Neutrophil (primary cell): ENCODE data around the gene TP73.

Experiments
- H3K27ac ChIP-seq: fragments of 200-600 bp; sonication (generic); 2 replicates; pipeline ENCODE4 v1.5.1; 2016; ENCODE audit warnings: mild to moderate bottlenecking, moderate library complexity
- H3K27me3 ChIP-seq: fragments of 200-600 bp; sonication (generic); 2 replicates; pipeline ENCODE4 v1.6.0; 2016; ENCODE audit warnings: mild to moderate bottlenecking
- H3K36me3 ChIP-seq: fragments of 200-600 bp; sonication (generic); 2 replicates; pipeline ENCODE4 v1.5.1; 2017
- H3K4me1 ChIP-seq, 2 experiments: fragments of 200-600 bp in 1 of 2; sonication (generic) in 1 of 2; 1 replicate in 1 of 2; 2 replicates in 1 of 2; pipeline versions ENCODE4 v1.5.1 to v1.6.1; 2013 to 2016; ENCODE audit warnings: low read depth in 1 of 2, low read length in 1 of 2, mild to moderate bottlenecking in 1 of 2, moderate library complexity in 1 of 2; ENCODE audit not compliant: control insufficient read depth in 1 of 2, insufficient read depth in 1 of 2
- H3K4me3 ChIP-seq, 2 experiments: fragments of 200-600 bp in 1 of 2; sonication (generic) in 1 of 2; 1 replicate in 1 of 2; 2 replicates in 1 of 2; pipeline ENCODE4 v1.5.1; 2013 to 2016; ENCODE audit warnings: low read depth in 1 of 2, low read length in 1 of 2, mild to moderate bottlenecking in 1 of 2, moderate library complexity in 1 of 2
- H3K9me3 ChIP-seq: fragments of 200-600 bp; sonication (generic); 2 replicates; pipeline ENCODE4 v1.5.1; 2016
- CTCF ChIP-seq: fragments of 200-600 bp; sonication (generic); IDR thresholded peaks from 2 replicates; pipeline ENCODE4 v1.5.1; 2016; ENCODE audit warnings: antibody characterized with exemption

Gene TP73

GRCh38 chr1:3732434-3733093, 80.2 kb downstream of the TP73 start:
- Histone ChIP-seq H3K27me3 (peaks cover 38% of the 10 kb centered on the region), H3K9me3 (no peaks in the 10 kb centered on the region), H3K4me1 (no peaks in the 10 kb centered on the region), H3K27ac (no peak overlapping the region), H3K36me3 (peaks cover 10% of the 10 kb centered on the region), H3K4me3 (no peak overlapping the region)
- no peak for TF ChIP-seq CTCF

- peaks cover 33% of the 10 kb centered on the region for H3K27me3 ChIP-seq
- no peaks in the 10 kb centered on the region for H3K4me1 ChIP-seq
- peaks cover 14% of the 10 kb centered on the region for H3K36me3 ChIP-seq
- H3K4me3 ChIP-seq: no peak overlapping the region
- H3K9me3 ChIP-seq: no peaks in the 10 kb centered on the region
- H3K27ac ChIP-seq: no peak overlapping the region
- TF ChIP-seq CTCF: no peak
Observed at GRCh38 chr1:3733094-3733882, 81.0 kb downstream of the TP73 start.

- Histone ChIP-seq H3K4me1 (no peaks in the 10 kb centered on the region), H3K9me3 (no peaks in the 10 kb centered on the region), H3K27ac (no peak overlapping the region), H3K36me3 (peaks cover 22% of the 10 kb centered on the region), H3K4me3 (no peak overlapping the region), H3K27me3 (peaks cover 33% of the 10 kb centered on the region)
- TF ChIP-seq CTCF: no peak
Observed at GRCh38 chr1:3733883-3734589, 81.7 kb downstream of the TP73 start.

- Histone ChIP-seq H3K4me3 (no peak overlapping the region), H3K27me3 (peaks cover 33% of the 10 kb centered on the region), H3K36me3 (peaks cover 24% of the 10 kb centered on the region), H3K9me3 (no peaks in the 10 kb centered on the region), H3K27ac (no peak overlapping the region), H3K4me1 (no peaks in the 10 kb centered on the region)
- TF ChIP-seq CTCF: no peak
Observed at GRCh38 chr1:3734602-3735001, 82.3 kb downstream of the TP73 start.

GRCh38 chr1:3735027-3735681, 82.8 kb downstream of the TP73 start:
- no peaks in the 10 kb centered on the region for H3K9me3 ChIP-seq
- no peak overlapping the region for H3K4me3 ChIP-seq
- H3K27me3 ChIP-seq: peaks cover 30% of the 10 kb centered on the region
- H3K36me3 ChIP-seq: peaks cover 24% of the 10 kb centered on the region
- H3K4me1 ChIP-seq: no peaks in the 10 kb centered on the region
- no peak for TF ChIP-seq CTCF
- no peak overlapping the region for H3K27ac ChIP-seq
